Stimulated activated CD4-positive, alpha-beta T cell treated with anti-CD3 and anti-CD28 coated beads, TNF-alpha, amount 100 ng/mL, for 48 hours (primary cell): ENCODE results near the gene SPEN.

Source experiments
- DNase-seq, 3 donors: peaks; one replicate each; pipeline ENCODE4 v3.0.0-alpha.2; 2020; ENCODE audit warnings: low read depth in 3 of 3

The SPEN gene

DNA sequence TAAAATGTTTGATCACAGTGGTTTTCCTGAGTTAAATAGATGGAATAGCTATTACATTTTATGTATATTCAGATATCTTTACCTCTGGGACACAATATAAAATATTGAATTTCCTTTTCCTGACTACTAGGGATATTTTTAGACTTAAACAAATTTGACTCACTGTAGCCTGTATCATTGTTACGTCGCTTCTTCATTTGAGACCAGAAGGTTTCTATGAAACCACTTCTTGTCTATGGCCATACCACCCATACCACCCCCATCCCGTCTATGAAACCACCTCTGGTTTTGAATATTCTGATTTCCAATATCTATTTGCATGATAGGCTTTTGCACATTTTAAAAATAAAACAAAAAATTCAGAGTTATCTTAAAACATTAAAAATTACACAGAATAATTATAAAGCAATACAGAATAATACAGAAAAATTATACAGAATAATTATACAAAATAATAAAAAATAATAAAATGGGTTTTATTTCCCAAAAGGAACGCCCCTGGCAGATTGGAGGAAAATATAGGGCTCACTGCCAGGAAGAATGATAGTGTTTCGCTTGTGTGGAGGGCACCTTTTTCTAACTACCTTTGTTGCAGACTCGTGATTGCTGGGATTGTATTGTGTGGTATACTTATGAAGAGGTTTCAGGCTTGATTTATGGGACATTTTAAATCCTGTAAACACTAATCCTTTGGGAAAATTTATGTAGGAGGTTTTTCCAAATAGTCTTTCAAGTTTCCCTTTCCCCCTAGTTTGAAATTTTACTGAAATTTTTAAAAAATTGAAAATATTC, 4.7 kb downstream of the SPEN start:
- no peak for DNase-seq

DNA sequence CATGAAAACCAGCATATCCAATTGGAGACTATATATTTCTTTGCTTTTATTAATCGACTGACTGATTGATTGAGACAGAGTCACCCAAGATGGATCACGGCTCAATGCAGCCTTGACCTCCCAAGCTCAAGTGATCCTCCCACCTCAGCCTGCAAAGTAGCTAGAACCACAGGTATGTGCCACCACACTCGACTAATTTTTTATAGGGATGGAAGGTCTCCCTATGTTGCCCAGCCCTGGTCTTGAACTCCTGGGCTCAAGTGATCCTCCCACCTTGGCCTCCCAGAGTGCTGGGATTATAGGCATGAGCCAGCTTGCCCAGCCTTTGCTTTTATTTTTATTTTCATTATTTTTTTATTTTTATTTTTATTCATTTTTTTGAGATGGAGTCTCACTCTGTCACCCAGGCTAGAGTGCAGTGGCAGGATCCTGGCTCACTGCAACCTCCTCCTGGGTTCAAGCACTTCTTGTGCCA, 5.4 kb downstream of the SPEN start:
- DNase-seq = no peak

DNA sequence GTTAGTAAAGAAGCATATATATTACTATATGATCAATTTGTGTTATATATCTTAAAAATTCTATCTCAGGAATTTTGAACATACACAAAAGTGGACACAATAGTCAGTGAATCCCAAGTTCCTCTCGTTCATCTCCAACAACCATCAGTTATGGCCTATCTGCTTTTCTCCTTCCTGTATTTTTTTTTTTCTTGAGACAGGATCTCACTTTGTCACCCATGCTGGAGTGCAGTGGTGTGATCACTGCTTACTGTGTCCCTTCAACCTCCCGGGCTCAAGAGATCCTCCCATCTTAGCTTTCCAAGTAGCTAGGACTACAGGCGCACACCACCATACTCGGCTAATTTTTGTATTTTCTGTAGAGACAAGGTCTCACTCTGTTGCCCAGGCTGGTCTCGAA, 9.4 kb downstream of the SPEN start:
- no peak for DNase-seq

DNA sequence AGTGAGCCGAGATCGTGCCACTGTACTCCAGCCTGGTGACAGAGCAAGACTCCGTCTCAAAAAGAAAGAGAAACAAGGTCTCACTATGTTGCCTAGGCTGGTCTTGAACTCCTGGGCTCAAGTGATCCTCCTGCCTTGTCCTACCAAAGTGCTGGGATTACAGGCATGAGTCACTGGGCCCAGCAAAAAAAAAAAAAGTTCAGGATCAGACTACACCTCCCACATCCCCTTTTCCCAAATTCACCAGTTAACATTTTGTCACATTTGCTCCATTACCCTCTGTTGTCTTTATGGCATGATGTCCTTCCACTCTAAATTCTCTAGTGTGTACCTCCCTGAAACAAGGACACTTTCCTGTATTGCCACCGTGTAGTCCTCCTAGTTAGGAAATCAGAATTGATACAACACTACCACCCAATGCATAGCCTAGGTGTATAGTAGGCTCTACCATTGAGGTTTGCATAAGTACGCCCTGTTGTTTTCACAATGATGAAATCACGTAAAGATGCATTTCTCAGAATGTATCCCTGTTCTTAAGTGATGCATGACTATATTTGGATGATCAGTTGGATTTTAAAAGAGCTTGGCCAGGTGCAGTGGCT, 10.7 kb downstream of the SPEN start:
- DNase-seq = no peak

DNA sequence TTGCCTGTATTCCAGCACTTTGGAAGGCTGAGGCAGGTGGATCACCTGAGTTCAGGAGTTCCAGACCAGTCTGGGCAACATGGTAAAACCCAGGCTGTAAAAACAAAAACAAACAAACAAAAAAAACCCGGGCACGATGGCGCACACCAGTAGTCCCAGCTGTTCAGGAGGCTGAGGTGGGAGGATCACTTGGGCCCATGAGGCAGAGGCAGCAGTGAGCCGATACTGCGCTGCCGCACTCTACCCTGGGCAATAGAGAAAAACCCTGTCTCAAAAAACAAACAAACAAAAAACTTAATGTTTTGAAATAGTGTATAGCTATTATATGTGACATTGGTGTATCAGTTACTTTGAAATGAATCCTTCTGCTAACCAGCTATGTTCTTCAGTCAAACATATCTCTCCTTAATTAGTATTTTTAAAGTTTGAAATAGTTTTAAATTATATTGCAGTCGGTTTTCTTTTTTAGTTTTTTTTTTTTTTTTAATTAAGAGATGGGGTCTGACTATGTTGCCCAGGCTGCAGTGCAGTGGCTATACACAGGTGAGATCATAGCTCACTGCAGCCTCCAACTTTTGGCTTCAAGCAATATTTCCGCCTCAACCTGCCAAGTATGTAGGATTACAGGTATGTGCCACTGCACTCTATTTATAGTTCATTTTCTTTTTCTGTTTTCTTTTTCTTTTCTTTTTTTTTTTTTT, 11.3 kb downstream of the SPEN start:
- no peak for DNase-seq

DNA sequence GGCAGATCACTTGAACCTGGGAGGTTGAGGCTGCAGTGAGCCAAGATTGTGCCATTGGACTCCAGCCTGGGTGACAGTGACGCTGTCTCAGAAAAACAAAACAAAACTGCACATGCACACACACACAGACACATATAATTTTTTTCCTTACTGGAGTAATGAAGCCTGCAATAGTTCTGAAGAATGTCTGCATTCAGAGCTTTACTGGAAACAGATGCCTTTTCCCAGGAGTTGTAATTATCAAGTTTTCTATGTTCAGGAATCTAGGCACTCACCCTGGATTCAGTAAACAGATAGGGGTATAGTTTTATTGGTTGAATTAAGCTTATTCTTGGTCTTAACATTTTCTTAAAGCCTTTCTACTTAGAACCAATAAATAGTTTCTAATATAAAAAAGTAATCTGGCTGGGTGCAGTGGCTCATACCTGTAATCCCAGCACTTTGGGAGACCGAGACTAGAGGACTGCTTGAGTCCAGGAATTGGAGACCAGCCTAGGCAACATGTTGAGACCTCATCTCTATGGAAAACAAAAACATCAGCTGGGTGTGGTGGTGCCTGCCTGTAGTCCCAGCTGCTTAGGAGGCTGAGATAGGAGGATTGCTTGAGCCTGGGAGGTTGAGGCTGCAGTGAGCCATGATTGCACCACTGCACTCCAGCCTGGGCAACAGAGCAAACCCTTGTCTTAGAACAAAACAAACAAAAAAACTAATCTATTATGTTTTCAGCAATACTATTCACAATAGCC, 15.8 kb downstream of the SPEN start:
- no peak for DNase-seq

DNA sequence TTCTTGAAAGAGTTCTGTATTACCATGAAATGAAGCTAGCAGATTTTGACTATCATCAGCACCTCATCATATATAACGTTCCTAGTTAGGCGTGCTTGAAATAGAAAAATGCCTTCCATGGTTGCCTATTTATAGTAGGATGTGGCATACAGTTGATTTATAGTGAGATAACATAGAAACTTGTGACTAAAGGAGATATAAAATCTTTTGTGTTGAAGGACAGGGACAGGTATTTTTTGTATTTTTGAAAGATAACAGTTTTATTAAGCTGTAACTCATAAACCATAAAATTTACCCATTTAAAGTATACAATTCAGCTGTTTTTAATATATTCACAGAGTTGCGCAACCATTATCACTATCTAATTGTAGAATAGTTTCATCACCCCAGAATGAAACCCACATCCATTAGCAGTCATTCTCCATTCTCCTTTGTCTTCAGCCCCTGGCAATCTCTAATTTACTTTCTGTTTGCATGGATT, 19.3 kb downstream of the SPEN start:
- no peak for DNase-seq

DNA sequence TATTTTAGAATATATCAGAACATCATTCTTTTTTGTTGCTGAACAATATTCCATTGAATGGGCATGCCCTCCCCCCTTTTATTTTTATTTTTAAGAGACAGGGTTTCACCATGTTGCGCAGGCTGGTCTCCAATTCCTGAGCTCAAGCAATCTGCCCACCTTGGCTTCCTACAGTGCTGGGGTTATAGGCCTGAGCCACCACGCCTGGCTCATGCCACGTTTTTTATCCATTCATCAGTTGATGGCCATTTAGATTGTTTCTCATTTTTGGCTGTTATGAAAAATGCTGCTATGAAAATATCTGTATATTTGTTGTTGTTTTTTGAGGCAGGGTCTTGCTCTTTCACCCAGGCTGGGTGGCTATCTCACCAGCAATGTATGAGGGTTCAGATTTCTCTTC, 19.8 kb downstream of the SPEN start:
- no peak for DNase-seq

DNA sequence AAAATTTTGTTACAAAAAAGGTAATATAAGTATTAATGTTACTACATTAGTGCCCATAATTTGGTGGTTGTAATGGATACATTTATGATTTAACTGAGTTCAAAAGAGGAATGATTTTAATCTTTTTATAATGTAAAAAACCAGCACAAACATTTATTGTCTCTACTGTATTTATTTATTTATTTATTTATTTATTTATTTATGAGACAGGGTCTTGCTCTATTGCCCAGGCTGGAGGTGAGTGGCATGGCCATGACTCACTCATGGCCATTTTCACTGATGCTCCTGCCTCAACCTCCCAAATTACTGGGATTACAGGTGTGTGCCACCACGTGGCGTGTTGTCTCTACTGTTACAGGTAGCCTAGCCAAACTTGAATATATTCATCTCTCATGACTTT, 21.9 kb downstream of the SPEN start:
- DNase-seq = no peak

DNA sequence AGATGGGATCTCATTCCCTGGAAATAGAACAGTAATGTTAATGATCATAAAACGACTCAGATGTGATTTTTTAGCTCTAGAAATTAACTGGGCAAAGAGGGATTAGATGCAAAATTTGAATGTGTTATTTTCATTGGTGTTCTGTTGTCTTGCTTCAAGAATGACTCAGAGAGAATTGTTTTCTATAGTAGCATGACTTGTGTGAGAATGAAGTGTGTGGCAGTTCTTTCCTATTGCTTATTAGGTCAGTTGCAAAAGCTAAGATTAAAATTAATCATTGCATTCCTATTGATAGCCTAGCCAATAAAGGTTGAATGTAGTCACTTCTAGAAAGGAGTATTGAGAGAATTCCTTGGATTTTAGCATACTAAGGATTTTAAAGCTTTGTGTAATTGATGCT, 22.9 kb downstream of the SPEN start:
- no peak for DNase-seq

DNA sequence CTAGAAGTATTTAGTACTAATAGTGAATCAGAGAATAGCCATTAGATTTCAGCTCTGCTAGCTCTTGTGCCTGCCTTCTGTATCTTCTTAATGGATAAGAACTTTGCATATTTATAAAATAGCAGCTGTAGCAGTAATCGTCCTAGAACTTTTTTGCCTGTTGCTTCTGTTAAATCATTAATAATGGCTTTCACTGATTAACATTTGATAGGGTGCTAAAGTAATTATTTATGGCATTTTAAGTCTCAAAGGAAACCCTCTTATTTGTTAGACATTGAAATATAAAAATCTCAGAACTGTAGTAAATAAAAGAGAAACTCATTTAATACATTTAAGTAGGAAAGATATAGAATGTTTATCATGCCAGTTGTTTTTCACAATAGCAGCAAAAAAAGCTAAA, 27.0 kb downstream of the SPEN start:
- no peak for DNase-seq

DNA sequence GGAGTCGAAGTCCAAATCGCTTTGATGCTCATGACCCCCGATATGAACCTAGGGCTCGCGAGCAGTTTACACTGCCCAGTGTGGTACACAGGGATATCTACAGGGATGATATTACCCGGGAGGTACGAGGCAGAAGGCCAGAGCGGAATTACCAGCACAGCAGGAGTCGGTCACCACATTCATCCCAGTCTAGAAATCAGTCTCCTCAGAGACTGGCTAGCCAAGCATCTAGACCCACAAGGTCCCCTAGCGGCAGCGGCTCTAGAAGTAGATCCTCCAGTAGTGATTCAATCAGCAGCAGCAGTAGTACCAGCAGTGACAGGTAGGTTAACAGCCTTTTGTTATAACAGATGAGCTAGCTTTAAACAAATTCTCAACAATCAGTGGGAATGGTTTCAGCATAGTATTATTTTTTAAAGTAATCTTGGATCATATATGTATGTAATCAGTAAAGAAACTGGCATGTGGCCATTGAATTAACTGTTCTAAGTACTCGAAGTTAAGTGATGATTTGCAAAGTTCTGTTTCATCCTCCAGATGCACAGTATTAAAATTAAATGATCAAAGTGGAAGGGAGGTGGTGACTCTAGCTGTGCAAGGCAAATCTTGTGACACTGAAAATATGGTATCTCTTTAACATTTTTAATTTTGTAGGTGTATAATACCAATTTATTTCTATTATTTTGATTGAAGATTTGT, 29.0 kb downstream of the SPEN start:
- DNase-seq = no peak

DNA sequence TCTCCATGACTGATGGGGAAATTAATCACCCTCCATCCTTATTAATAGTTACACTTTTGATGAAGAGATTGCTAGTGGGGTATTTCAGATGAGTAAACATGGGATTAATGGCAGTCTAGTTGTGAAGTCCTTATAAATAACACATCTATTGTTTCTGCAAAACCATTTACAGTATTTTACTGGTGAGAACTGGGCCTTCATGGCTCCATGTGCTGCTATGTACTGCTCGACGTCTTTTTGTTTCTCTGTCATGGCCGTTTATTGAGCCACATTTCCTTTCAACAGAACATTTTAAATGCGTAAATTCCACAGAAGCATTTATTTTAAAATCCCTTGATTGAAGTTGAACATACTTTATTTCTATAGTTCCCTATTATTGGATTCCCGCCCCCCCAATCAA, 34.5 kb downstream of the SPEN start:
- DNase-seq = no peak

DNA sequence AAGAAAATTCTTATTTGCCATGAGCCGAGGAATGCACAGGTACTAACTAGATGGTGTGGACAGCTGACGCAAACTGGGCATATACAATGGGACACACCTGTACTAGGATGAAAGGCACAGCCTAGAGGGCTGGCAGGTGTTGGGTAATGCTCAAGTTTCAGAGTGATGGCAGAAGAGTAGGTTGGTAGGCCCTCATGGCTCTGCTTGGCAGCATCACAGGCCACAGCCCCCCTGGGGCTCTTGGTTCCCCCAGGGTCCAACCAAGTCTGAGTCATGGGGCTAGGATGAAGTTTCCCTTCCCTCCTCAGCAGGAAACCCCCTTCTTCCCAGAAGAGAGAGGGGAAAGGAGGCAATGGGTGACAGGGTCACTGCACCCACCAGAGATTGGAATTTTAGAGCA, 35.2 kb downstream of the SPEN start:
- no peak for DNase-seq

DNA sequence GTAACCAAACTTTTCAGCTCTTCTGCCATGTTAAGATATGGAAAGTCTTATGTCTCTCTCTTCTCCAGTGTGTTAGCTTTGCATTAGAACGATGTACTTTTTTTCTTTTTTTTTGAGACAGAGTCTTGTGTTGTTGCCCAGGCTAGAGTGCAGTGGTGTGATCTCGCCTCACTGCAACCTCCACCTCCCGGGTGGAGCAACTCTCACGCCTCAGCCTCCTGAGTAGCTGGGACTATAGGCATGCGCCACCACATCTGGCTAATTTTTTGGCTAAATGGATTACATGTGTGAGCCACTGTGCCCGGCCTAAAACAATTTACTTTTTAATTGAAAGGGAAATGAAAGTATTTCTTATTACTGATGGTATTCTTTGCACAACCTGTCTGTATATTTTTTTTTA, 35.8 kb downstream of the SPEN start:
- no peak for DNase-seq

DNA sequence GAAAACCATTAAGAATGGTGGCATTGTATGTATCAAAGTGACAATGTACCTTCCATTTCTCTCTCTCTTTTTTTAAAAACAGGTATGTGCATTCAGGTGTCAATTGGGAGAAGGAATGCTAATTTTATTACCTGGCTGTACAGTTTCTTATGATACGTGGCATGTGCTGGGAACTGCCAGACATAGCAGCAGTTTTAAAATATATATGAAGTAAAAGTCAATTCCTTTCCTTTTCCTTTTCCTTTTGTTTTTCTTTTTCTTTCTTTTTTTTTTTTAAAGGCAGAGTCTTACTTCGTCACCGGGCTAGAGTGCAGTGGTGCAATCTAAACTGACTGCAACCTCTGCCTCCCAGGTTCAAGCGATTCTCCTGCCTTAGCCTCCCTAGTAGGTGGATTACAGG, 37.0 kb downstream of the SPEN start:
- no peak for DNase-seq

DNA sequence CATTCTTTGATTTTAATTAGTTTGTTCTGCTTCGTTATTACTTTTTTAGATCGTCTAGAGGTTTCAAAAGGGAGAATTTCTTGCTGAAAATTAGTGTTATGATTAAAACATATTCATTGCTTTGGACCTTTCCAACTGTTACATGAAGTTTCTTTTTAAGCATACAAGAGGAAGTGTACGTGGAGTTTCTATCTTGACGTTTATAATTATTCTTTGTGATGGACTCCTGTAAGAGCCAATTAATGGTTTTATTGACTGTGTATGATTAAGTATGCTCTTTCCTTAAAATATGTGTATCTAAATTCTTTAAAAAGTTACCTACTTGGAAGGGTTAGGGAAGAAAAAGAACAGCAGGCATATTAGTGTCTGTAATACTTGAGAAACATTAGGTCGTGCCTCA, 37.8 kb downstream of the SPEN start:
- no peak for DNase-seq

DNA sequence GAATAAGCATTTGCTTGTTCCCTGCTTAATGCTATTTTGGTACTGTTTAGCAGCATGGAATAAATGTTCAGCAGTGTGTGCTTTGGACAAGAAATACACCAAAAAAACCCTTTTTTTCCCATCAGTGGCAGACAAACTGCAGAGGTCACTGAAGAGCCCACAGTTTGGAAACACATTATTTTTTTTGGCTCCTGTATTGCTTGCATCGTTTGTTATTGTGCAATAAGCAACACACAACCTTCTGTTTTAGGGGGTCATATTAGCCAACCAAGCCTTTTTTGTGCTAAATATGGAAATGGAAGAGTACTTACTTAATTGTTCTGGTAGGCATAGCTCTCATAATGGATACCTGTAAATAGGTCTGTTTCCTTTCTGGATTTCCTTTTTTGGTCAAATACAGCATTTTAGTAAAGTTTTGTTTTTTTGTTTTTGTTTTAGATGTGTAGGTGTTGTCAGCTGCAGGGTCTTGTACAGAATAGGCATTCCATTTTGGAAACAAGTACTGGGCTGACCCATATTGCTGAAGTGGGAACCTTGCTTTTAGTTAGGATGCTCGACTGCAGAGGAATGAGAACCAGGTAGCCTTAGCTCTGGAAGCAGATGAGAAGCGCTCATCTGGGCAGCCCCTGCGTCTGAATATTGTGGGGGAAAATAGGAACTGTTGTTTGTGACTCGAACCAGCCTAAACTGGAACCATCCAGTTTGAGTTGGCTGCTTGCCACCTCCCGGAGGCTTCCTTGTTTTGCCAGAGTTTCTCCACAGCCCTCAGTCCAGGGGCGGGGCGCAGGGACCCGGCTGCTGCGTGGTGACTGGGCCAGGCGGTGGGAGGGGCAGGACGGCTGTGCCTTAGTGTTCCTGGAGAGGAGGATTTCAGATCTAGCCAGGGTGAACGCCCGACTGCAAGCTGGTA, 38.4 kb downstream of the SPEN start:
- no peak for DNase-seq

DNA sequence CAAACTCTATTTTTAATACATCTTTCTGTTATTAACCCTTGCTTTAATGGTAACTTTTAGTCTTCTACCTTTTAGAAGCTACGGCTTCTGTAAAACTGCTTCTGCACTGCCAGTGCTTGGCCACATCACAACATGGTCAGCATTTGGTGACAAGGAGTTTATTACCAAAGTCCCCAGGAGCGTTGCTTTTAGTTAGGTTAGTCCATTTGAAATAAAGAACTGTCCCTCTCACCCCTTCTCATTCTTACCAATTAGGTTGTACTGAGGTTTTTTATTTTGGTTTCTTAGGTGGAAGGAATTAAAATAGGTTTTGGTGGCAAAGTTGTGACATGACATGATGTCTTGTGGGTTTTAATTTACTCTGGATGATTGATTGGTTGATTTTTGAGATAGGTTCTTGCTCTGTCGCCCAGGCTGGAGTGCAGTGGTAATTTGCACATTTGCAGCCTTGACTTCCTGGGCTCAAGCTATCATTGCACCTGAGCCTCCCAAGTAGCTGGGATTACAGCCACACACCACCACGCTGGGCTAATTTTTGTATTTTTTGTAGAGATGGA, 39.2 kb downstream of the SPEN start:
- DNase-seq = no peak
